MCF 10A (cell line): Measurements from ENCODE around the gene NME8. TPM values are rescaled to one million over a fixed set of nuclear protein-coding genes. Genes with fewer than 3 reads are reported as not detected.

ENCODE experiments used
- BruUV-seq: library from RNA; stranded (reverse); fragments of 400-500 nt; replicated peaks from 2 replicates; lab custom pipeline; 2021; lab: Mats Ljungman, UMichigan
- CTCF ChIA-PET: fragments of 300-600 bp; sonication (Branson Sonifier 250); formaldehyde crosslinking; extraction: SDS; loops from one replicate; lab custom pipeline; 2021; ENCODE audit warnings: antibody characterized with exemption, inconsistent platforms; lab: Yijun Ruan, JAX
- POLR2A ChIA-PET: fragments of 300-600, 350-650 bp; sonication (Branson Sonifier 250); formaldehyde crosslinking; extraction: SDS; loops from one replicate; lab custom pipeline; 2020; ENCODE audit warnings: antibody characterized with exemption, inconsistent platforms; lab: Yijun Ruan, JAX
- DNase-seq: peaks from one replicate; pipeline ENCODE4 v3.0.0-alpha.2; 2018; ENCODE audit not compliant: unreplicated experiment
- H3K27ac Mint-ChIP-seq: one replicate; pipeline ENCODE4 v1.8.0; 2022; ENCODE audit warnings: mild to moderate bottlenecking, low read depth, mixed read lengths; ENCODE audit not compliant: unreplicated experiment
- H3K27me3 Mint-ChIP-seq: one replicate; pipeline ENCODE4 v1.8.0; 2022; ENCODE audit warnings: mixed read lengths; ENCODE audit not compliant: insufficient read depth, unreplicated experiment
- H3K36me3 Mint-ChIP-seq: one replicate; pipeline ENCODE4 v1.8.0; 2022; ENCODE audit warnings: mild to moderate bottlenecking, moderate library complexity, mixed read lengths; ENCODE audit not compliant: insufficient read depth, unreplicated experiment
- H3K4me1 Mint-ChIP-seq: one replicate; pipeline ENCODE4 v1.8.0; 2022; ENCODE audit warnings: mixed read lengths; ENCODE audit not compliant: insufficient read depth, unreplicated experiment
- H3K4me3 Mint-ChIP-seq: one replicate; pipeline ENCODE4 v1.8.0; 2022; ENCODE audit warnings: mild to moderate bottlenecking, moderate library complexity, mixed read lengths; ENCODE audit not compliant: unreplicated experiment
- H3K9me3 Mint-ChIP-seq: one replicate; pipeline ENCODE4 v1.8.0; 2022; ENCODE audit warnings: mixed read lengths; ENCODE audit not compliant: unreplicated experiment
- CTCF ChIP-seq: fragments of 200-600 bp; IDR thresholded peaks from one replicate; pipeline ENCODE4 v1.8.0; 2022; ENCODE audit warnings: antibody characterized with exemption, mild to moderate bottlenecking; ENCODE audit not compliant: unreplicated experiment
- intact Hi-C: fragments of 100-400 bp; cut with micrococcal nuclease; formaldehyde crosslinking; loops from 2 replicates; pipeline ENCODE4 v1.14.1; 2022
- total RNA-seq: library from RNA; stranded (reverse); gene quantifications from 2 replicates; pipeline ENCODE4 v1.2.3, GENCODE V29; 2022

The NME8 gene
- total RNA-seq, 1 experiment from 2014 or later, result 1.5 TPM

DNA sequence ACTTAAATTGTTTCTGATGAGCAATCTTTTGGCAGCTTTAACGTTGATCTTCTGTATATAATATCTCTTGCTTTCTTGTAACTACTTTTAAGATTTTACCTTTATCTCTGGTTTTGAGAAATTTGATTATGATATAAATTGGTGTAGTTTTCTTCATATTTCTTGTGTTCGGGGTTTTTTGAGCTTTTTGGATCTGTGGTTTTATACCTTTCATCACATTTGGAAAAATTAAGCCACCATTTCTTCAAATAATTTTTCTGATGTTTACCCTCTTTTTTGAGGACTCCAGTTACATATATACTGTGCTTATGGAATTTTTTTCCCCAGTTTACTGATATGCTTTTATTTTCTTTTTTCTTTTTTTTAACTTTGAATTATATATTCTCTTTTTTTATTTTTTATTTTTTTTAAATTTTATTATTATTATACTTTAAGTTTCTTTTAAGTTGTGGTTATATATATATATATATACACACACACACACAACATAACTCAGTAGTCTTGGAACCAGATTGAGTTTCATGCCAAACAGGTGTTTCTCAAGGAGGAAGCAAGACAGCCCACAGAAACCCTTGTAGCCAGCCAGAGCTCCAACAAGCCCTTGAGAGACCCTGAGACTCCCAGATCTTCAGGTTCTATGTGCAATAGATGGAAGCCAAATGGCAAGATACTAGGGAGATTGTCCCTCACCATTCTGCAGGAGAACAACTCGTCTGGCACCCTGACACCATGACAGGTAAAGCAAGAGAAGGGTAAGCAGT lies 27.5 kb upstream of the NME8 start:
- Mint-ChIP-seq H3K36me3 (peaks cover 6% of the 10 kb centered on the region), H3K27me3 (no peaks in the 10 kb centered on the region), H3K27ac (no peak overlapping the region), H3K4me1 (peaks cover 13% of the 10 kb centered on the region), H3K4me3 (no peak overlapping the region), H3K9me3 (no peaks in the 10 kb centered on the region)
- no TSS peak for BruUV-seq
- no peak for TF ChIP-seq CTCF
- POLR2A ChIA-PET, result no interaction called here
- CTCF ChIA-PET, result interaction anchor here (0.6 to 3.0 kb wide), 5 partner anchors 11 to 584 kb away, joined by 3 to 15 read pairs (median 3); no protein-coding TSS in a partner anchor
- intact Hi-C loops, result no loop called here
- DNase-seq, result no peak

DNA sequence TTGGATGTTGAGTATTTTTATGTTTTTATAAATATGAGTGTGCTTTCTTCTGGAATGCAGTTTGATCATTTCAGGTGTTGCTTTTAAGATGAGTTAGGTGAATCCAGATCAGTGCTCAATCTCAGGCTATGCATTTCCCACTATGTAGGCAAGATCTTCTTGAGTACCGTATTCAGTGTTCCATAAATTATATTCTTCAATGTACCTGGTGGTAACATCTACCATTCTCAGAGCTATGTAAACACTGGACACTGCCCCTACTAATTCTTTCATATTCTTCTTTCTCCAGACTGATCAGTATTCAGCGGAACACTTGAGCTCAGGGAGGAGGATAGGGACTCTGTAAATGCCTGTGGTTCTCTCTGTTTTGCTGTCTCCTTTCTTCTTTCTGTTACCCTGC lies 25.5 kb upstream of the NME8 start:
- Mint-ChIP-seq H3K27ac (no peak overlapping the region), H3K27me3 (no peaks in the 10 kb centered on the region), H3K4me3 (no peak overlapping the region), H3K36me3 (peaks cover 6% of the 10 kb centered on the region), H3K9me3 (no peaks in the 10 kb centered on the region), H3K4me1 (peaks cover 14% of the 10 kb centered on the region)
- no peak for DNase-seq
- POLR2A ChIA-PET, result no interaction called here
- CTCF ChIA-PET, result interaction anchor here (1.0 to 1.1 kb wide), 2 partner anchors 8 to 11 kb away, joined by 3 to 4 read pairs; no protein-coding TSS in a partner anchor
- no peak for TF ChIP-seq CTCF
- no TSS peak for BruUV-seq
- intact Hi-C loops, result no loop called here

- peaks cover 9% of the 10 kb centered on the region for H3K4me1 Mint-ChIP-seq
- CTCF ChIA-PET, result interaction anchor here (1.0 to 1.1 kb wide), 2 partner anchors 8 to 10 kb away, joined by 3 to 4 read pairs; no protein-coding TSS in a partner anchor
- peaks cover 6% of the 10 kb centered on the region for H3K36me3 Mint-ChIP-seq
- no peak for DNase-seq
- TF ChIP-seq CTCF, result no peak
- H3K9me3 Mint-ChIP-seq, result no peaks in the 10 kb centered on the region
- H3K27ac Mint-ChIP-seq, result no peak overlapping the region
- H3K4me3 Mint-ChIP-seq, result no peak overlapping the region
- H3K27me3 Mint-ChIP-seq, result no peaks in the 10 kb centered on the region
- POLR2A ChIA-PET, result no interaction called here
- intact Hi-C loops, result no loop called here
- BruUV-seq, result no TSS peak
These were observed 24.8 kb upstream of the NME8 start for GRCh38 chr7:37823557-37823956.

GRCh38 chr7:37825038-37825437 lies 23.4 kb upstream of the NME8 start:
- Mint-ChIP-seq H3K27me3 (no peaks in the 10 kb centered on the region), H3K27ac (no peak overlapping the region), H3K4me1 (peaks cover 9% of the 10 kb centered on the region), H3K36me3 (peaks cover 6% of the 10 kb centered on the region), H3K4me3 (no peak overlapping the region), H3K9me3 (no peaks in the 10 kb centered on the region)
- BruUV-seq, result no TSS peak
- DNase-seq, result no peak
- no peak for TF ChIP-seq CTCF
- ChIA-PET CTCF (interaction anchor here (1.1 to 2.1 kb wide), 3 partner anchors 9 to 590 kb away, joined by 3 to 7 read pairs (median 5); no protein-coding TSS in a partner anchor), POLR2A (interaction anchor here (0.7 to 1.0 kb wide), 2 partner anchors 92 to 599 kb away, joined by 3 to 4 read pairs; no protein-coding TSS in a partner anchor)
- intact Hi-C loops, result no loop called here
